MV-4-11 (cell line): Measurements from ENCODE around the gene NHLRC1.
A peak's percentile ranks its signal among the peaks of the same experiment; 100 is the strongest.

ENCODE experiments used
- DNase-seq: peaks from one replicate; lab custom pipeline; 2025; lab: John Stamatoyannopoulos, UW

Gene NHLRC1

GRCh38 chr6:18087396-18088165 is 34.9 kb downstream of the NHLRC1 start:
- DNase-seq, result no peak

- DNase-seq, result no peak
These were observed 41.3 kb downstream of the NHLRC1 start for GRCh38 chr6:18081025-18081668.

GRCh38 chr6:18080544-18080943 is 41.9 kb downstream of the NHLRC1 start:
- DNase-seq, result no peak

- peak; percentile 80 for DNase-seq
These were observed 43.6 kb downstream of the NHLRC1 start for GRCh38 chr6:18078866-18079265.

GRCh38 chr6:18076231-18076630 is 46.2 kb downstream of the NHLRC1 start:
- no peak for DNase-seq

GRCh38 chr6:18072841-18073240 is 49.6 kb downstream of the NHLRC1 start:
- no peak for DNase-seq

- no peak for DNase-seq
These were observed 52.0 kb downstream of the NHLRC1 start for GRCh38 chr6:18070486-18070885.
